Epithelial cell of proximal tubule (primary cell): ENCODE measurements around the gene ARHGEF3. TPM values are rescaled to one million over a fixed set of nuclear protein-coding genes. Genes with fewer than 3 reads are reported as not detected.

Experiments used
- DNase-seq: peaks from one replicate; pipeline ENCODE4 v3.0.0-alpha.2; 2011; ENCODE audit warnings: low read depth
- H3K4me3 ChIP-seq: 2 replicates; pipeline ENCODE4 v1.5.1; 2011; ENCODE audit warnings: low read depth, mild to moderate bottlenecking, low read length
- CTCF ChIP-seq: conservative IDR thresholded peaks from 2 replicates; pipeline ENCODE4 v1.5.1; 2012; ENCODE audit warnings: low read depth, mild to moderate bottlenecking, low read length
- total RNA-seq: library from RNA; depleted of rRNA; stranded (reverse); fragments of >200 nt; gene quantifications from 2 replicates; pipeline ENCODE4 v1.2.3, GENCODE V29; 2015

The ARHGEF3 gene
- total RNA-seq, 1 donor from 2014 or later: 6.5 TPM

GRCh38 chr3:56795829-56796185, 5.9 kb downstream of the ARHGEF3 start:
- no peak for DNase-seq
- H3K4me3 ChIP-seq: no peak overlapping the region
- no peak for TF ChIP-seq CTCF

- DNase-seq: no peak
- TF ChIP-seq CTCF: no peak
- H3K4me3 ChIP-seq: no peak overlapping the region
These were observed 6.5 kb downstream of the ARHGEF3 start for GRCh38 chr3:56795097-56795828.

GRCh38 chr3:56792193-56792592, 9.6 kb downstream of the ARHGEF3 start:
- no peak overlapping the region for H3K4me3 ChIP-seq
- TF ChIP-seq CTCF: no peak
- no peak for DNase-seq

GRCh38 chr3:56790016-56790821, 11.5 kb downstream of the ARHGEF3 start:
- DNase-seq: no peak
- TF ChIP-seq CTCF: no peak
- H3K4me3 ChIP-seq: no peak overlapping the region

GRCh38 chr3:56789076-56789475, 12.7 kb downstream of the ARHGEF3 start:
- H3K4me3 ChIP-seq: no peak overlapping the region
- no peak for TF ChIP-seq CTCF
- no peak for DNase-seq

- no peak for TF ChIP-seq CTCF
- DNase-seq: no peak
- no peak overlapping the region for H3K4me3 ChIP-seq
These were observed 13.2 kb downstream of the ARHGEF3 start for GRCh38 chr3:56788521-56788920.
